Parathyroid adenoma (tissue), 2 donors: Measurements from ENCODE around the gene TSHZ2.
"Not testable (repeated sequence)": the region's sequence is repeated elsewhere in the genome, so short reads cannot be mapped to it uniquely, and the experiment has no call there.

Source experiments
- H2AFZ ChIP-seq: fragments of 300-600 bp; sonication (generic); one replicate; pipeline ENCODE4 v1.7.0; 2017; ENCODE audit warnings: antibody characterized with exemption, mild to moderate bottlenecking
- H3K27ac ChIP-seq: fragments of 300-600 bp; sonication (generic); one replicate; pipeline ENCODE4 v1.7.0; 2017
- H3K27me3 ChIP-seq: fragments of 300-600 bp; sonication (generic); one replicate; pipeline ENCODE4 v1.7.0; 2017; ENCODE audit warnings: low read length; ENCODE audit not compliant: control insufficient read depth, insufficient read depth
- H3K36me3 ChIP-seq: fragments of 300-600 bp; sonication (generic); one replicate; pipeline ENCODE4 v1.7.0; 2017; ENCODE audit warnings: low read length; ENCODE audit not compliant: control insufficient read depth, insufficient read depth
- H3K4me1 ChIP-seq: fragments of 300-600 bp; sonication (generic); one replicate; pipeline ENCODE4 v1.7.0; 2017; ENCODE audit warnings: control low read depth
- H3K4me2 ChIP-seq: fragments of 300-600 bp; sonication (generic); one replicate; pipeline ENCODE4 v1.7.0; 2017; ENCODE audit warnings: low read length
- H3K4me3 ChIP-seq: fragments of 300-600 bp; sonication (generic); one replicate; pipeline ENCODE4 v1.7.0; 2017; ENCODE audit warnings: low read depth, low read length
- H3K79me2 ChIP-seq: fragments of 300-600 bp; sonication (generic); one replicate; pipeline ENCODE4 v1.7.0; 2017; ENCODE audit warnings: control low read depth
- H3K9ac ChIP-seq: fragments of 300-600 bp; sonication (generic); one replicate; pipeline ENCODE4 v1.7.0; 2017; ENCODE audit warnings: mild to moderate bottlenecking
- H3K9me3 ChIP-seq: fragments of 300-600 bp; sonication (generic); one replicate; pipeline ENCODE4 v1.7.0; 2017; ENCODE audit warnings: low read length; ENCODE audit not compliant: control insufficient read depth
- CTCF ChIP-seq: fragments of 300-600 bp; sonication (generic); IDR thresholded peaks from one replicate; pipeline ENCODE4 v1.7.0; 2017; ENCODE audit warnings: antibody characterized with exemption, mild to moderate bottlenecking
- donor health status: primary hyperparathyroidism.

Gene TSHZ2

GRCh38 chr20:53454675-53455276, 482.6 kb downstream of the TSHZ2 start:
- Histone ChIP-seq H3K36me3 (no peaks in the 10 kb centered on the region), H3K27me3 (no peaks in the 10 kb centered on the region), H3K4me3 (no peak overlapping the region), H3K4me1 (no peaks in the 10 kb centered on the region), H2AFZ (no peak overlapping the region), H3K9ac (no peak overlapping the region), H3K79me2 (no peaks in the 10 kb centered on the region), H3K9me3 (no peaks in the 10 kb centered on the region), H3K27ac (no peak overlapping the region), H3K4me2 (no peak overlapping the region)
- no peak for TF ChIP-seq CTCF

GRCh38 chr20:53463101-53463972, 491.2 kb downstream of the TSHZ2 start:
- H3K4me1 ChIP-seq: no peaks in the 10 kb centered on the region
- H3K4me2 ChIP-seq: no peak overlapping the region
- H3K36me3 ChIP-seq: no peaks in the 10 kb centered on the region
- H2AFZ ChIP-seq: no peak overlapping the region
- H3K9ac ChIP-seq: no peak overlapping the region
- no peak overlapping the region for H3K27ac ChIP-seq
- no peaks in the 10 kb centered on the region for H3K9me3 ChIP-seq
- no peak for TF ChIP-seq CTCF
- H3K4me3 ChIP-seq: no peak overlapping the region
- H3K79me2 ChIP-seq: no peaks in the 10 kb centered on the region
- H3K27me3 ChIP-seq: no peaks in the 10 kb centered on the region

GRCh38 chr20:53466279-53466678, 494.1 kb downstream of the TSHZ2 start:
- no peaks in the 10 kb centered on the region for H3K36me3 ChIP-seq
- H3K9me3 ChIP-seq: no peaks in the 10 kb centered on the region
- no peak overlapping the region for H3K27ac ChIP-seq

GRCh38 chr20:53468587-53468986, 496.4 kb downstream of the TSHZ2 start:
- H3K9me3 ChIP-seq: no peaks in the 10 kb centered on the region
- no peak overlapping the region for H3K27ac ChIP-seq
- no peak overlapping the region for H3K9ac ChIP-seq
- no peak overlapping the region for H3K4me2 ChIP-seq
- H3K36me3 ChIP-seq: no peaks in the 10 kb centered on the region
- no peaks in the 10 kb centered on the region for H3K4me1 ChIP-seq
- H3K79me2 ChIP-seq: no peaks in the 10 kb centered on the region
- H2AFZ ChIP-seq: no peak overlapping the region
- no peaks in the 10 kb centered on the region for H3K27me3 ChIP-seq
- H3K4me3 ChIP-seq: no peak overlapping the region
- no peak for TF ChIP-seq CTCF

More at GRCh38 chr20:53466279-53466678, 494.1 kb downstream of the TSHZ2 start:
- no peaks in the 10 kb centered on the region for H3K4me1 ChIP-seq
- H3K79me2 ChIP-seq: no peaks in the 10 kb centered on the region
- H3K27me3 ChIP-seq: no peaks in the 10 kb centered on the region
- no peak overlapping the region for H3K9ac ChIP-seq
- H3K4me2 ChIP-seq: no peak overlapping the region
- no peak overlapping the region for H2AFZ ChIP-seq
- no peak for TF ChIP-seq CTCF
- no peak overlapping the region for H3K4me3 ChIP-seq

- not testable (repeated sequence) for H3K4me3 ChIP-seq, H3K27ac ChIP-seq, H3K79me2 ChIP-seq, H3K36me3 ChIP-seq, H3K4me1 ChIP-seq, H2AFZ ChIP-seq, H3K27me3 ChIP-seq, H3K4me2 ChIP-seq, H3K9ac ChIP-seq, H3K9me3 ChIP-seq
Measured at GRCh38 chr20:53472859-53473258, 500.7 kb downstream of the TSHZ2 start.
